Activated T-cell treated with anti-CD3 and anti-CD28 coated beads for 1 hour (primary cell): ENCODE results near the gene GNAT2.

Experiments
- DNase-seq: peaks from one replicate; pipeline ENCODE4 v3.0.0-alpha.2; 2020; ENCODE audit warnings: low read depth

Gene GNAT2

DNA sequence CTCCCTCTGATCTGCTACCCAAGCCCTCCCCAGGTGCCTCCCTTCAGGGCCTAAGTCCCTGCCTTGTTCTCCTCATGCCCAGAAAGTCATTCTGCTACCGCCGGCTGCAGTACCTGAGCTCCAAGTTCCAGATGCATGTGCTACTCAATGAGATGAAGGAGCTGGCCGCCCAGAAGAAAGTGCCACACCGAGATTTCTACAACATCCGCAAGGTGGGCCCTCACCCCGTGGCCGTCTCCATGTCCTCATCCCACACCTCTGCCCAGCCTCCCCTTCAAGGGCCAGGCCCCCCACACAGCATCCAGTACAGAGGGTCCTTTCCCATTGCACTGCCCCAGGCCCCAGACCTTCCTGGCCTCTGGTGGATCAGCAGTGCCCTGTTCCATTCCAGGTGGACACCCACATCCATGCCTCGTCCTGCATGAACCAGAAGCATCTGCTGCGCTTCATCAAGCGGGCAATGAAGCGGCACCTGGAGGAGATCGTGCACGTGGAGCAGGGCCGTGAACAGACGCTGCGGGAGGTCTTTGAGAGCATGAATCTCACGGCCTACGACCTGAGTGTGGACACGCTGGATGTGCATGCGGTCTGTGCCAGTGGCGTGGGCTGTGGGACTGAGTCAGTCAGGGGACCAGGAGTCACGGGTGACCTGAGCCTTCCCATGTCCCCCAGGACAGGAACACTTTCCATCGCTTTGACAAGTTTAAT is 8.4 kb upstream of the GNAT2 start:
- DNase-seq, result no peak

DNA sequence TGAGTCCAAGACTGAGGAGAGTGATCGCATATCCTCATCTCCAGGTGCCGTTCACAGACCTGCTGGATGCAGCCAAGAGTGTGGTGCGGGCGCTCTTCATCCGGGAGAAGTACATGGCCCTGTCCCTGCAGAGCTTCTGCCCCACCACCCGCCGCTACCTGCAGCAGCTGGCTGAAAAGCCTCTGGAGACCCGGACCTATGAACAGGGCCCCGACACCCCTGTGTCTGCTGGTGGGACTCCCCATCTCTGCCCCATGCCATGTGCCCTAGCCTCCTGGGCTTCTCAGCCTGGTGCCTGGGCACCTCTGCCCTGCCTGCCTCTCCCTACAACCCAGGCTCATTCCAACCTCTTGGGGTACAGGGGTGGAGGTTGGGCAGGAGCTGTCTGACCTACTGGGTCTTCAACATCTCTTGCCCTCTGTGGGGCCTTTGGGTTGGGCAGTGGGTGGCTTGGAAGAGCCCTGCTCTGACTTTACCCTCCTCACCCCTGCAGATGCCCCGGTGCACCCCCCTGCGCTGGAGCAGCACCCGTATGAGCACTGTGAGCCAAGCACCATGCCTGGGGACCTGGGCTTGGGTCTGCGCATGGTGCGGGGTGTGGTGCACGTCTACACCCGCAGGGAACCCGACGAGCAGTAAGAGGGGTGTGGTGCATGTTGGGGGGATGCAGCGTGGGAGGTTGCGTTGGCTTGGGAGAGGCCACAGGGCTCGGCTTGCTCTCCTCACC is 7.4 kb upstream of the GNAT2 start:
- DNase-seq, result no peak

DNA sequence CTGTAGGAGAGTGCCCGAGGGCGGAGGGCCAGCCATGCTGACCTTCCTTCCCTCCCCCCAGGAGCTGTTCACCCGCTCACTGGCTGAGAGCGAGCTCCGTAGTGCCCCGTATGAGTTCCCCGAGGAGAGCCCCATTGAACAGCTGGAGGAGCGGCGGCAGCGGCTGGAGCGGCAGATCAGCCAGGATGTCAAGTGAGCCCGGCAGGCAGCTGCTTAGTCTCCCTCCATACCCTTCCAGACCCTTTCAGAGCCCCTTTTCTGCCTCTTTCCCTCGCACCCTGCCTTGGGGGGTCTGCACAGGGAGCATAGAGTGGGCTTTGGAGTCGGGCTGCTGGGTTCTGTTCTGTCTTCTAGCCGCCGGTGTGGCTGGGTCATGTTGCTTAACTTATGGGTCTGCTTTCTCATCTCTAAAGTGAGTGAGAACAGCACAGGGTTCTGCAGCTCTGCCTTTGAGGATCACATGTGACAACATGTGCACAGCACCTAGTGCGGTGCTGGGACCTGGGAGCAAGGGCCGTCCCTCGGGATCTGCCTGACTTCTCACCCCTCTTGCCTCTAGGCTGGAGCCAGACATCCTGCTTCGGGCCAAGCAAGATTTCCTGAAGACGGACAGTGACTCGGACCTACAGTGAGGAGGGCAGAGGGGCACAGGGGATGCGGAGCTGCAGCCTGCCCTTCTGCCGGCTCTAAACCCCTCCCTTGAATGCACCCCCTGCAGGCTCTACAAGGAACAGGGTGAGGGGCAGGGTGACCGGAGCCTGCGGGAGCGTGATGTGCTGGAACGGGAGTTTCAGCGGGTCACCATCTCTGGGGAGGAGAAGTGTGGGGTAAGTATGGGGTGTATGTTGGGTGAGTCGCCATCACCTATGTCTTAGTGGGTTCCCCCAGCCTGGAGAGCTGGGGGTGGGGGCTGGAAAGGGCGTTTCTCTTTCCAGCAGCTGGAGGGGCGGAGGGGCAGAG is 6.5 kb upstream of the GNAT2 start:
- DNase-seq, result no peak

DNA sequence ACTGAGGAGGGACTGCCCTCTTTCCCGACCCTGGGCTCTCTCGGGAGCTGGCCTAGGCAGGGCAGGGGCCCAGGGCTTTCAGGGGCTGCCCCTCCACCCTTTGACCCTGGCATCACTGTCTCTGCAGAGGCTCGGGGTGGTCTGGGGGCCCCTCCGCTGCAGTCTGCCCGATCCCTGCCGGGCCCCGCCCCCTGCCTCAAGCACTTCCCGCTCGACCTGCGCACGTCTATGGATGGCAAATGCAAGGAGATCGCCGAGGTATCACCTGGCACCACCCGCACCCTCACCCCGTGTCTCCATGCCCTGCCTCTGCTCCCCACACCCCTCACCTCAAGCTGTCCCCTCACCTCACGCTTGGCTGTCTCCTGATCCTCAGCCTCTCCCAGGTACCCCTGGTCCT is 5.8 kb upstream of the GNAT2 start:
- DNase-seq, result no peak

DNA sequence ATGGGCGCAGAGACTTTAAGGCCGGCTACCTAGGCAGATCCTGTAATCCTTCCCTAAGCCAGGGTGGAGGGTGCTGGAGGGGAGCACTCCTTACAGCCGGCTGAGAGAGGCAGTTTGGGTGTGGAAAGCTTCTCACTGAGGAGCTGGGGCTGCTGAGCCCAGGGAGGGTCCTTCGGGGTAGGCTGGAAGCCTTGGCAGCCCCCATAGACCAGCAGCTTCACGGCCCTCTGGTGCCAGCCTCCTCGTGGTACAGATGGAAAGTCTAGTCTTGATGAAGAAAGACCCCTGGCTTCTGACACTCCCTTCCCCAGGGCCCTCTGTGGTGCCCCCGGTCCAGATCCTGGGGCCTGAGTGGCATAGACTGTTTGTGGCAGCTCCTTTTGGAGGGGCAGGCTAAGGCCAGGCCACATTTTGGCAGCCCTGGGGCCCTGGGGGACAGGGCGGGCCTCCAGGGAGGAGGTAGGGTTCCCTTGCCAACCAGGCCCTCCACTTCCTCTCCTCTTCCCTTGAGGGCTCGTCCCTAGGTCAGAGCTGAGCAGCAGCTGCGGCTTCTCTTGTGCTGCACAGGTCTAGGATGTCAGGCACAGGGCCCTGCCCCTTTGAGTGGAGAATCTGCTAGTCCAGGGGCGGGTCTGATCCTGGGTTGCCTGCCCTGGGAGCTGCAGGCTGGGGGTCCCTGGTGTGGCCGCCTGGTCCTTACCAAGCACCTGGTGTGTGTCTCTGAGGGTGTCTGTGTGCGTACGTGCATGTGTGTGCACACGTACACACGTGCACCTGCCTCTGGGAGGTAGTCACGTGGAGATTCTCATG is 5.0 kb upstream of the GNAT2 start:
- DNase-seq, result no peak

DNA sequence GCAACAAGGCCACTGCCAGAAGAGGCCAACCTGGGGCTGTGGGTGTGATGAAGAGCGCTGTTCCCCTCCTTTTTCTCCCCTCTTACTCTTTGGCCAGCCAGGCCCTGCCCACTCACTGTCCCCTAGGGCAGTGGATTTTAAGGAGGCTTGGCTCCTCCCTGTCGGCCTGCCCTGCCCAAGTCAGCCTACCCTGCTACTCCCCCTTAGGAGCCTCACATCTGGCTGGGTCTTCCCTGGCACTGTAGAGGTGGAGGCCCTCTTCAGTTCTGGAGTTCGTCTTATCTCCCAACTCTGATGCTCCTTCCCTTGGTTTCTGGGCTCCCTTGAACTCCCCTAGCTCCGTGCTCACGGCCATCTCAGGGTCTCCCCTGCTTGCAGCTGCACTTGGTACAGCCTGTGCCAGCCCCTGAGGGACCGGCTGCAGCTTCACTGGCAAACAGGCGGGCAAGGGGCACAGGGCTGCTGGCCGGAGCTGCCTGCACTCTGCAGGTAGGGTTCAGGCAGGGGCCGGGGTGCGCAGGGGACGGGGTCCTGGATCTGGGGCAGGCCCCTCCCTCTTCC is 4.3 kb upstream of the GNAT2 start:
- no peak for DNase-seq

DNA sequence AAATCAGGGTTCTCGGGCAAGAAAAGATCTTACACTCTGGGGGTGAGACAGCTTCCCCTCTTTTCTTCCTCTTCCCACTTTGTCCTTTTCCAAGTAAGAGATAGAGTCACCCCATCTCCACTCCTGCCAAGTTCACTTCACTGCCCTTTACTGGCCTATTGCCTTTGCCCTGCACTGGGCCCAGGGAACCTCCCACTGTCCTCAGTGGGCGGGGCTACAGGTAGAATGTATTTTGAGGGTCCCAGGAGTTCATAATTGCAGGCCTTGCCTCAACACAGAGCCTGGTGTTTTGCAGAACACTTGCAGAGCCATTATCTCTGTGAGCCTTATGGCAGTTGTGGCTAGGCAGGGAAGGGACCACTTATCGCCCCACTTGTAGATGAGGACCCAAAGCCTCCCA is 3.5 kb upstream of the GNAT2 start:
- no peak for DNase-seq

DNA sequence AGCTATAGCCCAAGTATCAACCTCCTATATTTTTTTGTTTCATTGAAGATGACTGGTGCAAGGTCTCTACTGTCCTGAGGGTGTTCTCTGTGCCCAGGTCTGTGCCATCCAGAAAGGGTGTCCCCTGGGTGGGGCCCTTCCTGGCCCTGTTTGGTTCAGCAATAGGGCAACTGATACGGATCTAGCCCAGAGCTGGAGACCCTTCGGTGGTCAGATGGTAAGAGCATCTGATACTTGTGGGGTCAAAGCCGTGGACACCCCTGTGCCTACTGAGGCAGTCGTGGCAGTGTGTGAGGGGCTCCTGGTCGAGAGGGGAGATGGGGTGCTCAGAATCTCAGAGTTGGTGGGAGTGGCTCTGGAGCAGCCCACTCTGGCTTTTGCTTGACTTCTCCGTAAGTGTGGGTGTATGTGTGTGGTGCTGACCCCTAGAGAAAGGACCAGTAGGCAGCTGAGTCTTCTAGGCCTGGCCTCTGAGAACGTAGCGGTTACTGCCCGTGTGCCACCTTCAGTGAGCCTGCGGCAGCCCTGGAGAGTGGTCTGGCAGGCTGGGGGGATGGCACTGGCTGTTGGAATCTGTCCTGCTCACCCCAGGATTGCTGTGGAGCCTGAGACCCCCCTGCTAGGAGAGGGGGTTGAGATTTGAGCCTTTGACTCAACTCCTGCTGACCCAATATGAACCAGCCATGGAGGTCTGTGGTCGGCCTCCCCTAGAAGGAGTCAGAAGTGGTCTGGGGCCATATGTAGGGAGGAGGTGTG is 2.9 kb upstream of the GNAT2 start:
- DNase-seq, result no peak

DNA sequence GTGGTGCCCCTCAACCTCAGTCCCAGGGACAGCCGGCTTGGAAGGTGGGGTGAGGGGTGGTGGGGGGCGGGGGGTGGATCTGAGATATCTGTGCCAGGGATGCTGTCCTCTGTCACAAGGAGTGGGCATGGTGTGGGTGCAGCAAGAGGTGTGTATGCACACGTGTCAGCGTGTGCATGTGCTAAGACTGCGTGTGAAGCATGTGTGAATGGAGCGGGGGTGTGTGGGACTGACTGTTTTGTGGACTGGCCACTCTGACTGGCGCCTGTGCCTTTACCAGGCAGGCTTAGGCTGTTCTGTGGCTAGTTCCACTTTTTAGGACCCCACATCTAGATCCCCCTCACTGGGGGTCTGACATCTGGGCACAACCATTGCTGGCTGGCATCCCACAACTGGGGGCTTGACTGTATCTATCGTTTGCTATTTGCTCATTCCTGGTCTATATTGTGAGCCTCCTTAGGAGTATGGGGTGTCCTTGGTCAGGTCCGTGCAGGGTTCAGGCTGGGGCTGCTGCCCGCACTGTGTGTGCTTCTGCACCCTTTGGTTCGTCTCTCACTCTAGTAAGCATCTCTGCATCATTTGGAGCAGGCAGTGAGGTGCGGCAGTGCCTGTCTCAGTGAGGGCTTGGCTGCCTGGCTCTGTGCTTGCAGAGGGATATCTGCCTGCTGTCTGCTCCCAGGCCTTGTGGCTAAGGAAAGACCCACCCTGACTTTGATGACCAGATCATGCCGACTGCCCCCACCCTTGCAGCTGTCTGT is 2.1 kb upstream of the GNAT2 start:
- no peak for DNase-seq

DNA sequence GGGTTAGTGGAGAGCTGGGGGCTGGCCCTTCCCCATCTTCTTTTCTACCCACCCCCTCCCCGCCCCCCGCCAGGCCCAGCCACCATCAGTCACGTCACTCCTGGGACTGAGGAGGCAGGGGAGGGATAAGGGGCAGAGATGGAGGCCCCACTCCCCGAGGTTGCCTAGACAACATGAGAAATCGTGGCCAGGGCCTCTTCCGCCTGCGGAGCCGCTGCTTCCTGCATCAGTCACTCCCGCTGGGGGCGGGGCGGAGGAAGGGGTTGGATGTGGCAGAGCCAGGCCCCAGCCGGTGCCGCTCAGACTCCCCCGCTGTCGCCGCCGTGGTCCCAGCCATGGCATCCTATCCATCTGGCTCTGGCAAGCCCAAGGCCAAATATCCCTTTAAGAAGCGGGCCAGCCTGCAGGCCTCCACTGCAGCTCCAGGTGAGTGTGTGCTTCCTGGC is 1.4 kb upstream of the GNAT2 start:
- DNase-seq, result peak; percentile 97

DNA sequence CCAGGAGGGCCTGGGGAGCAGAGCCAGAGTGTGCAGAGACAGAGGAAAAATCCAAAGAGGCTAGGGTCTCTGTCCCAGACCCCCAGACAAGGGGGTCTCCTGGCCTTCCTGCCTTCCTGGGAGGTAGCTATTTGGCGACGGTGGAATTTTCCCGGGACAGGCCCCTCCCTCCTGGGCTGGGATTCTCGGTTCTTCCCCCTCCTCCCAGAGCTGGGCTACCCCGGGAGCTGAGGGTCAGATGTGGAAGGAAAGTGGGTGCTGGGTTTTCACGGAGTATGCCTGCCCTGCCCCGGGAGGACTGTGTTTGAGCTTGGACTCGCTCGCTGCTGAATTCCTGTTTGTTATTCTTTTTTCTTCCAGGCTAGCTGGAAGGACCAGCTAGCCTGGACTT is 980 bp upstream of the GNAT2 start:
- no peak for DNase-seq

DNA sequence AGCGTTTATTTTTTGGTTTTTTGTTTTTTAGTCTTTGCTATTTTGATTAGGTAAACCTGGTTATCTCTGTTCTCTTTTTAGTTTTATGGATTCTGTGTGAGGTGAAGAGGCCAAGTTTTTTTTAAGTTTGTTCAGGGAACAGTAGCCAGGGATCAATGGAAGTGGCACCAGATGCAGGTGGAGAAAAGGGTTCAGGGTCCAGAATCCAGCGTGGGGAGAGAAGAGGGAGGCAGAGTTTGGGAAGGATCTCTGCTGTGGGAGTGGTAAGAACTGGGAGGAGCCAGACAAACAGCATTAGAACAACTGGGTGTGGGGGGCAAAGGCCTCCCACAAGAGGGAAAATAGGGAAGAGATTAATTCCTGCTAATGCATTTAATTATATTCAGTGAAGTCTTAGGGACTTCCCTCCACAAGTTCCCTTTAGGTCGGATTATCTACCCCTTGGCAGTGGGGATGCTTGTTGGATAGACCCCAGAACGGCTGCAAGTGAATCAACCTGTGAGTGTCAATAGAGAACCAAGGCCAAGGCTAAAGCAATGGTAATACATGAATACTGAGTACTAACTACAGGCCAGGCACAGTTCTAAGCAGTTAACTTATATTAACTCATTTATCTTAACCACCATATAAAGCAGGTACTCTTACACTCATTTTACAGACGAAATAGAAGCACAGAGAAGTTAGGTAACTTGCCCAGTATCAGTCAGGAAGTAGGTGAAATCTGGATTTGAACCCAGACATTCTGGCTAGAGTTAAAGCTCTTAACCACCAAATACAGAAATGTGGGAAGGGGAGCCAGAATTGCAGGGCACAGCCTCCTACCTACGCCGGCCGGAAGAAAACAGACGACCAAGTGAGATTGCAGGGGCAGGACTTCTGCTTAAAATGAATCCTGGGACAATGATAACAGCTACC is 498 bp downstream of the GNAT2 start:
- DNase-seq, result no peak

DNA sequence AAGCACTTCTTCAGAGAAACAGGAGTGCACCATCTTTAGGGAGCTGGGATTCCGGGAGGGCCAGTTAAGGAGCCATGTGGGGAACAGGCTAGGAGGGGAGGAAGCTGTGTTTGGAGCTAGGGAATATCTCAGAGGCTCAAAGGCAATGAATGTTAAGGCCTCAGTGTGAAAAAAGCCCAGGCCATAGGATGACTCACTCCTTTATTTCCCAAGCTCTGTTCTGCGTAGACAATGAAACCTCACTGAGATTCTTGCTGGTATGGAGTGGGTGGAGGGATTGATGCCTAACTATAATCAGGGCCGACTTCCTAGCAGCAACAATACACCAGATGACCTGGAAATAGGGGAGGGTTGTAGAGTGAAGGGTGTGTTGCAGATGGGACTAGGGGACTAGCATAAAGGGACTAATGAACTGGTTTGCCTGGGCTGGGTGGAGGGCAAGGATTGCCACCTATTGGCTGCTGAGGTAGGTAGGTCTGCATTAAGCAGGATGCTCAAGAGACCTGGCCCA is 2.1 kb downstream of the GNAT2 start:
- DNase-seq, result no peak

DNA sequence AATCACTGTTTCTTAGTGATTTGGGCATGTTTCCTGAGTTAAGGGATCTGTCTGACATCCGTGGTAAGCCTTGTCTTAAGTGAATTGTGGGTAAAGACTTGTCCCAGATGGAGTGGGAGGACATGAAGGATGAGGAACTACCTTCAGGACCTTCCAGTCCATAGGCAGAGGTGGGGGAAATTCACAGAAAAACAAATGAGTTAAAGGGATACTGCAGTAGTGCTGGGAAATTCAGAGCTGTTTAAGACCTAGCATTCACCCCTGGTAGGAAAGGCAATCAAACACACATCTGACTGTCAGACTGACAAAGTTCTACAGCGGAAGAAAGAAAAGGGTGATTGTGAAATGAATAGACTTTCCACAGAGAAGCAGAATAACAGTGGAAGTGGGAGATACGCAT is 3.0 kb downstream of the GNAT2 start:
- DNase-seq, result no peak

DNA sequence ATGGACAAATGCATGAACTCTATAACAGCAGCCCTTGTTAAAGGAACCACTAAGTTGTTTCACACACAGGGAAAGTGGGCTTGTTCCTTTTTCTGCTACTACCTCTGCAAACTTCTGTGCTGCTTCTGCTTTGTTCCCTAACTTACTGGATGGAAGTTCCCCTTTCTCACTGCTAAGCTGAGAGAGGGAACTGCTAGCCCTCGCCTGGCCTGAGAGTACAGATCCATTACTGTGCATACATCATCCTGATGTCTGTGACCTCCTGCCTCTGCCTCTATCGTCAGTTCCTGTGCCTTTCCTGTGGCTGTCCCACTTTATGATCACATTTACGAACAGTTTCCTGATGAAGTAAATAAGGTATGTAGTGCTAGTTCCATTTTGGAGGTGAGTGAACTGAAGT is 3.5 kb downstream of the GNAT2 start:
- no peak for DNase-seq

DNA sequence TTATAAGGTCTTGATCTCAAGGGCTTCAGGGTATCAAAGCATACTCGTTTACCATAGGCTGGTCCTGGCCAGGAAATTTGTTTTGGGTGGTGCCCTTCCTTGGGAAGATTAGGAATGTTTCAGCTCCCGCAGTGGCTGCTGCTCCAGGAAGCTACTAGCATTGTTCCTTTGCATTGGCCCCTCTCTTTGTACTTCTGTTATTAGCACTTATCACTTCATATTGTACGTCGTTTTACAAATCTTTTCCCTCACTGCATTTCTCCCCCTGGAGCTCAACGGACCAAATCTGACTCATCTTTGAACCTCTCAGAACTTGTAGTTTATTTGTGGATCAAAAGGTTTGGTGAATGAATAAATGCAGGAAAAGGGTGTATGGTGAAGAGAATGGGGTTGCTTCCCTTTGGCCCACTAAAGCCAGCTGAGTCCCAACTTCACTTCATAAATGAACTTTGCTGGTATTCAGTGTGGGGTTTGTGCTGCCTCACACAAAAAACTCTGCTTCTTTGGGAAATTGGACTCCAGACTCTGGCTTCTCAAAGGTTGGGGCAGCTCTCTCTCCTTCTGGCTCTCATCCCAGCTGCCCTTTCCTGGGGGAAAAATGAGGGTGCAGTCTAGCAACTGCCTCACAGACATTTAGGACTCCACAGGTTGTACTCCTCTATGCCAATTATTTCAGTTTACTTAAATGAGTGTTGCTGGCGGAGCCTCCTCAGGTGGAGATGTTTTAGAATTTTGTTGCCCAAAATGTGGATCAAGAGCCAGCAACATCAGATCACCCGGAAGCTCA is 5.9 kb downstream of the GNAT2 start:
- DNase-seq, result no peak

DNA sequence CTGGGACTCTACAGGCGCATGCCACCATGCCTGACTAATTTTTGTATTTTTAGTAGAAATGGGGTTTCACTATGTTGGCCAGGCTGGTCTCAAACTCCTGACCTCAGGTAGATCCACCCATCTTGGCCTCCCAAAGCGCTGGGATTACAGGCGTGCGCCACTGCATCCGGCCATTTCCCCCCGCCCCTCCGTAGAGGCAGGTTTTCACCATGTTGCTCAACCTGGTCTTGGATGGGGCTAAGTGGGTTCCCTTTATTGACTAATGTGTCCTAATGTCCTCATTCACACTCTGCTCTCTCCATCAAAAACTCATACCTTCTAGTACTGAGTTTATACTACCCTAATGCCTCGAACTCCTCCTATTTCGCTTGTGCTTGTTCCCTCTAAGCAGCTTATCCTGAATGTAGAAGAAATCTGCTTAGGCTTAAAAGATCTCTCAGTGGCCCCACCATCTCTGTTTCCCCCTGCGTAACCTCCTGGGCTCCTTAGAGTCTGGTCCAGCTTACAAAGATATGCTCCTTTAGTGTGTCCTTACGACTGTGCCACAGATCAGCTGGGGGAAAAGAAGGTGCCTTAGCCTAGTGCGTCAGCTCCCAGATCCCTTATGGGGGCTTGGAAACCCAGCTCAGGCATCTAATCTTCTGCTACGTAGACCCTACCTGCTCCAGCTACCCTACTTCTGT is 8.0 kb downstream of the GNAT2 start:
- DNase-seq, result no peak
